ENCODE measurements around the gene IL22RA2. TPM values are rescaled to one million over a fixed set of nuclear protein-coding genes. Genes with fewer than 3 reads are reported as not detected.
A peak's percentile ranks its signal among the peaks of the same experiment; 100 is the strongest.

The IL22RA2 gene
- total and polyA plus RNA-seq, 2 of the 13 experiments (the other 11 are each of a cell fraction or from before 2014, with no cell fraction given): not detected

GRCh38 chr6:137218917-137219663, 45.6 kb upstream of the IL22RA2 start, which contains the start of gene IFNGR1 (continued):
- TF ChIP-seq HMGXB4 (CRISPR knock-in tag; IDR thresholded peaks at IDR 0.05; ENCODE audit: borderline replicate concordance in 1 of 2, low read depth in 1 of 2): peak; percentile 75 to 94
- 0 out of 2 replicates have a peak, but pooled peaks have one; percentile 29 for TF ChIP-seq ZNF672 (CRISPR knock-in tag; IDR thresholded peaks at IDR 0.05)
- TF ChIP-seq FOXC1 (CRISPR knock-in tag; IDR thresholded peaks at IDR 0.05; ENCODE audit: borderline replicate concordance): peak; percentile 93
- peak; percentile 96 for TF ChIP-seq TBX2 (CRISPR knock-in tag; IDR thresholded peaks at IDR 0.05; ENCODE audit: borderline replicate concordance)
- TF ChIP-seq ZNF749 (CRISPR knock-in tag; IDR thresholded peaks at IDR 0.05; ENCODE audit: borderline replicate concordance): peak; percentile 97
- peak; percentile 81; the same call in 1 of the 2 replicates for TF ChIP-seq ZNF788 (CRISPR knock-in tag; IDR thresholded peaks at IDR 0.05; ENCODE audit: borderline replicate concordance)
- peak; percentile 69; the same call in 1 of the 2 replicates for TF ChIP-seq ZNF337 (CRISPR knock-in tag; IDR thresholded peaks at IDR 0.05; ENCODE audit: borderline replicate concordance, low read depth)
- TF ChIP-seq ZNF451 (CRISPR knock-in tag; IDR thresholded peaks at IDR 0.05): peak; percentile 27; the same call in 1 of the 2 replicates
- TF ChIP-seq RORA (CRISPR knock-in tag; IDR thresholded peaks at IDR 0.05): no peak
- TF ChIP-seq ZBTB44 (CRISPR knock-in tag; IDR thresholded peaks at IDR 0.05): 0 out of 2 replicates have a peak, but pooled peaks have one; percentile 80
- TF ChIP-seq MXD4 (CRISPR knock-in tag; IDR thresholded peaks at IDR 0.05): peak; percentile 90
- TF ChIP-seq ZNF574 (CRISPR knock-in tag; IDR thresholded peaks at IDR 0.05): peak; percentile 86
- peak; percentile 84; the same call in 1 of the 2 replicates for TF ChIP-seq CBX5 (CRISPR knock-in tag; IDR thresholded peaks at IDR 0.05; ENCODE audit: borderline replicate concordance)
- peak; percentile 90; the same call in 1 of the 2 replicates for TF ChIP-seq STAT6 (CRISPR knock-in tag; IDR thresholded peaks at IDR 0.05; ENCODE audit: borderline replicate concordance)
- no peak for TF ChIP-seq NPAS2 (CRISPR knock-in tag; IDR thresholded peaks at IDR 0.05; ENCODE audit: borderline replicate concordance)
- TF ChIP-seq KDM3A (CRISPR knock-in tag; IDR thresholded peaks at IDR 0.05; ENCODE audit: low read depth): peak; percentile 66

Data from HepG2 (cell line).